ENCODE results near the gene PEPD.

Gene PEPD

DNA sequence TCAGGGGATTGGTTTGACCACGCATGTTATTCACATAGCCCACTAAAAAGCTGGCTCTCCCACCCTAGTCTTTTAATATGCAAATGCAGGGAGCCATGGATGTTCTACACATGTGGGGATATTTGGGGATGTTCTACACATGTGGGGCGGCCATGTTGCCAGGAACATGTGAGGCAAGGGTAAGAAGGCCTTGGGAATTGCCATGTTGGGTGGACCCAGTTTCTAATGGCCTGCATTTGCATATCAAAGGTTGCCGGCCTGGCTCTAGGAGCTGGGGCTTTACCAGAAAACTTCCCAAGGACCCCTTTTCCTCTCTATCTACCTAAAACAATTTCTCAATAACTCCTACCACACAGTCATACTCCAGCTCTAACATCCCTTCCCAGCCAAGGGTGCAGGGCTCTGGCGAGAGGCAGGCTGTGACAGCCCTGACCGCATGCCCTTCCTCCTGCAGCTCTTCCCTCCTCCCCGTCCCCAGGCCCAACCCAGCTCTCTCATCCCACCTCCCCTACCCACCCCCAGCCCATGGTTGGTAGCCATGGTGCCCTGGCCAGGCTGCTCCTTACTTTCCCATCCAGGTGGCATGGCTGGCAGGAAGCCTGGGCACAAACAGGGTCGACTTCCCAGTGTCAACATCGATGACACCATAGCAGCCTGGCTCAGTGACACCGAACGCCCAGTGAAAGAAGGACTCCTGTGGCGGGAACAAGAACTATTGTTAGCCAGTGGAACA is 11.0 kb downstream of the PEPD start:
- DNase-seq: no peak

DNA sequence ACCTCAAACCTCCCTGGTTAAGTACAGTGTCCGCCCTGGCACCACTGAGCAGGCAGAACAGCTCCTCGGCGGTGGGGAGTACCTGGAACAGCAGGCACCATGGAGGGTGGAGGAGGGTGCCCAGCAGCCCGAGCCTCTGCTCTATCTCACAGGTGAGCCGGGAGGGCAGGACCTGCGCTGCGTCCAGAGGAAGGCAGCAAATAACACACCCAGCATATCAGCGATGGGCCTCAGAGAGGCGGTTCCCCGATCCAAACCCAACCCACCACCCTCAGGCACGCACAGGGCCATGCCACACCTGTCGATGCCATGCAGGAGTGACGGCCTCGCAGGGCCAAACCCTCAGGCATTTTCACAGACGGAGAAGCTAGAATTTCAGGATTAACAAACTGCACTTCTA is 11.8 kb downstream of the PEPD start:
- DNase-seq: no peak

DNA sequence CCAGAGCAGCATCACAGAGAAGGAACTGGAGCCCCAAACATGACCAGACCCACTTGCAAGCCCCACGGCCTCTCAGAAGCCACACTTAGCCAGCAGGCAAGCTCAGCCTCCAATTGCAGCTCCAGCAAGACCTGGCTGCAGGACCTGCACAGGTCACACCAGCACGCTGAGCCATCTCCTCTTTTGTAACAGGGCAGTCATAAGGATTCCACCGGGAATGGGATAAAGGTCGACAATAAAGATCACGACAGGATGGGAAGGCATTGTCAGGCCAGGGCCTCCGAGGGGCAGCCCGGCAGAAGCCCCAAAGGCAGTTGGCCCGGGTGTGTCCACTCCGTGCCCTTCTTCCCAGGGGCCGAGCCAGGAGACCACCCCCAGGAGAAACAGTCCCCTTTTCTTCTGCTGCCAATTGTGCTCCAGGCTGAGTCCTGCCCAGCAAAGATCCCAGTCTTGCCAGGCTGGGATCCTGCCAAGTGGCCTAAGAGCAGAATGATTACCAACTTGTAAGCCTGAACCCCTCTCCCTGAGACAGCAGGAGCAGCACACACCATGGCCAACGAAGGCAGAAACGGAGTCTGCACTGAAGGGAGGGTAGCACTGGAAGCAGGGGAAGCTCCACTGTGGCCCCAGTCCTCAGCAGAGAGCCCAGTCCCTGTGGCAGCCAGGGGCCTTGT is 12.5 kb downstream of the PEPD start:
- DNase-seq: no peak

DNA sequence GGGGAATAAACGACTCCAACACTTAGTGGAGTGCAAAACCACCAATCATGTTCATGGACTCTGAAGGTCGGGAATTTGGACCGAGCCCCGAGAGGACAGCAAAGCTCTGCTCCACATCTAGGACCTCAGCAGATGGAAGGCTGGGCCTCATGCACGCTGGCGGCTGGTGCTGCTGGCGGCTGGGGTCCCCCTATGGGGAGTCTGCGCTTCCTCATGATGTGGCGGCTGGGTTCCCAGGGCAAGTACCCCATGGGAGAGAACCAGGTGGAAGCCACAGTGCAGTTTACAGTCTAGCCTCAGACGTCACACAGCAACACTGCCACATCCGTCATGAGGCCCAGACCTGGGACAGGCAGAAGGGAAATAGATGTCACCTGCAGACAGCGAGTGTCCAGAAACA is 13.2 kb downstream of the PEPD start:
- DNase-seq: no peak

- no peak for DNase-seq
These were observed 13.6 kb downstream of the PEPD start for GRCh38 chr19:33508009-33508408.

- DNase-seq: no peak
These were observed 14.3 kb downstream of the PEPD start for GRCh38 chr19:33507021-33507956.

DNA sequence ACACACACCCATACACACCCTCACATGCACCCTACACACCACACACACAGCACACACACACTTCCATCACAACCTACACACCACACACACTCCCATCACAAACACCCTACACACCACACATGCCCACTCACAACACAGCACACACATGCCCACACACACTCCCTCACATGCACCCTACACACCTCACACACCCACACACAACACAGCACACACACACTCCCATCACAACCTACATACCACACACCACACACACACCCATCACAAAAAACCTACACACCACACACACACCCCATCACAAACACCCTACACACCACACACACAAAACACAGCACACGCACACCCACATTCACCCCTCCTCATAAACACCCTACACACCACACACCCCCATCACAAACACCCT is 15.1 kb downstream of the PEPD start:
- DNase-seq: no peak

DNA sequence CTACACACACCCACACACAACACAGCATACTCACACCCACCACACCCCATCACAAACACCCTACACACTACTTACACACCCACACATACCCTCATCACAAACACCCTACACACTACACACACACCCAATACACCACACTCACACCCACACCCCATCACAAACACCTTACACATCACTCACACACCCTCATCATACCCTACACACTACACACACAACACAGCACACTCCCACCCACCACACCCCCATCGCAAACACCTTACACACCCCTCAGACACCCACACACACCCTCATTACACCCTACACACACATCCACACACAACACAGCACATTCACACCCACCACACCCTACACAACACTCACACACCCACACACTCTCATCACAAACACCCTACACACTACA is 15.8 kb downstream of the PEPD start:
- DNase-seq: no peak

DNA sequence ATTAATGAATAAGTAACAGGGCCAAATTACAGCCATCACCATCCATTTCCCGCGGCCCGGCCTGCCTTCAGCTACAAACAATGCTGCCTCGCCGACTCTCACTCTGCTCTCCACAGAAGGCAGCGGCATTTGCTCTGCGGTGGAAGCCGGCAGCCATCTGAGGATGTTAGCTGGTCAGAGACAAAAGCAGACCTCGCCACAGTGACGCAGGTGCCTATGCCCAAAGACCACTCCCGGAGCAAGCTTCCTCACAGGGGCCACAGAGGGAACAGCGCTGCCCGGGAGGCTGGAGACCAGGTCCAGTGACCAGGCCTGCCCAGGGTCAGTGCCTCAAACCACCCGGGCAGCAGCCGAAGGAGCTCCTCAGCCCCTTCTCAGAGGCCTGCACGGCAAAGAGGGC is 16.4 kb downstream of the PEPD start:
- DNase-seq: peak; percentile 49

DNA sequence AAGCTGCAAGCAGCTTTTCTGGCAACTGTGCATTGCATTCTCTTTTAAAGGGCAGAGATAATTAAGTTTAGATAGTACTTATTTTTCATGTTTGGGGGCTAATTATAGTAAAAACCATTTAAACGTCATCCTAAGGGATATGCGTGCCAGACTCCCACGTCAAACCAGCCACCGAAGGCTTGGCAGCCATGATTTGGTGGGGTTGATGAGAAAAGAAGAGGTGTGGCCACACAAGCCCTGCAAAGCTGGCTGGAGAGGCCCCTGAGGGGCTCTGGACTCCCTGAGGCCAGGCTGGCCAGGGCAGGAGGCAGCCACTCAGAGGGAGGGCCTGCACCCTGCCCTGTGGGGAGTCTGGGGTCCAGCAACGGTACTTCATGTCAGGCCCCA is 17.5 kb downstream of the PEPD start:
- no peak for DNase-seq

GRCh38 chr19:33503433-33504057 is 18.0 kb downstream of the PEPD start:
- DNase-seq: peak; percentile 72

DNA sequence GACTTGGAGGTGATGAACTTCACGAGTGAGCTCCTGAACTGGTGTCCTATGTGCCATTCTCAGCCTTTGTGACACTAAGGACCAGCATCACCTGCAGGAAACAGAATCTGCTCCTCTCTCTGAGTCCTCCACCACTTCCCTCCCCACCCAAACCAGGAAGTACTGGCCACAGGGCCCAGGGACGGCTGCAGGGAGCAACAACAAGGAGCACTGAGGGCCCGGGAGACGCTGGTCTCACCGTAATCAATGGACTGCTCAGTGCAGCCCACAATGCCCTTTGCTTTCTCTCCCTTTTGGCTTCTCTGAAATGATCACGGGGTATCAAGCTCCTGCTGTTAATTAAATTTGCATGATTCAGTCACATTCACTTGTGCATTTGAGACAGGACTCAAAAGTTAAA is 18.6 kb downstream of the PEPD start:
- no peak for DNase-seq

DNA sequence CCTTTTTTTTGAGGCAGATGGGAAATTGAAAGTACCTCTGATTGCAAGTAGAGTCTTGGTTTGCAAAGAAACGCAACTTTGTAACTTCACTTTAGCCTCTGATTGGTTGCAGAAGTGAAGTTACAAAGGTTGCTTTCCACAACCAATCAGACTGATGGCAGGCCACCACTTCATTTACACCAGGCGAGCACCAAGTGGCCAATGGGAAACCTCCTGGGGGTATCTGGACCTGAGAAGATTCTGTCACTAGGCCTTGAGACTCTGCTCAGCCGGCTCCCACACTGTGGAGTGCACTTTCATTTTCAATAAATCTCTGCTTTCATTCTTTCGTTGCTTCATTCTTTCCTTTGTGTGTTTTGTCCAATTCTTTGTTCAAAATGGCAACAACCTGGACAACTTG is 19.1 kb downstream of the PEPD start:
- no peak for DNase-seq

GRCh38 chr19:33501693-33502356 is 19.8 kb downstream of the PEPD start:
- DNase-seq: no peak

GRCh38 chr19:33500991-33501390 is 20.6 kb downstream of the PEPD start:
- DNase-seq: no peak

GRCh38 chr19:33500586-33500985 is 21.0 kb downstream of the PEPD start:
- no peak for DNase-seq

GRCh38 chr19:33499671-33500506 is 21.7 kb downstream of the PEPD start:
- DNase-seq: no peak

DNA sequence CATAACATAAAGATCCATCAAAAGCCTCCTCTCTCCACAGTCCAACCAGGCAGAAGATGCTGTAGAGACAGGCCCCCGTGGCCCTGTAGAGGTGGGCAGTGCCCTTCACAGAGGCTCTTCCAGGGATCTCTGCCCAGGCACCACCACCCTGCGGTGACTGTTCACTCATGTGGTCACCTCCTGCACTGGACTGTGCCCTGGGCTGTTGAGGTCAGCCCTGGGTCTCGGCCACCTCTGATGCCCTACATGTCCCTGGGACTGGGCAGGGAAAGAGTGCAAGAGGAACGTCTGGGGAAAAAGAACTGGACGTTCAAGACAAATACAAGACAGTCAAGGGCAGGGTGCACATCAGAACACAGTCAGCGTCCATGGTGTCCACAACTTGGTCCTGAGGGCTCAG is 22.3 kb downstream of the PEPD start:
- no peak for DNase-seq

DNA sequence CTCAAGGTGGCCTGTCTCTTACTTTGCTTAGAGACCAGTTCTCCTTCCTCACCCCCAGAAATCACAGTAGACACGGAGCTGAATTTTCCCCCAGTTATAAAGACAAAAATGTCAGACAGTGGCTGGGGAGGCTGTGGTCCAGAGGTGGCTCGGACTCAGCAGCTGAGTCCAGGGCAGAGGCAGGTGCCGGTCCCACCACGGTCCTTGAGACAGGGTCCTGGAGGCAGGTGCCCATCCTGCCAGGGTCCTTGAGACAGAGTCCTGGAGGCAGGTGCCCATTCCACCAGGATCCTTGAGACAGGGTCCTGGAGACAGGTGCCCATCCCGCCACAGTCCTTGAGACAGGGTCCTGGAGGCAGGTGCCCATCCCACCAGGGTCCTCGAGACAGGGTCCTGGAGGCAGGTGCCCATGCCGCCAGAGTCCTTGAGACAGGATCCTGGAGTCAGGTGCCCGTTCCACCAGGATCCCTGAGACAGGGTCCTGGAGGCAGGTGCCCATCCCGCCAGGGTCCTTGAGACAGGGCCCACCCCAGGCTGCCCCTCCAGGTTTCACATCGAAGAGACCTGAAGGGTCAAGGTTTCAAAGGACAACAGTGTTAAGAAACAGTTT is 23.1 kb downstream of the PEPD start:
- no peak for DNase-seq

DNA sequence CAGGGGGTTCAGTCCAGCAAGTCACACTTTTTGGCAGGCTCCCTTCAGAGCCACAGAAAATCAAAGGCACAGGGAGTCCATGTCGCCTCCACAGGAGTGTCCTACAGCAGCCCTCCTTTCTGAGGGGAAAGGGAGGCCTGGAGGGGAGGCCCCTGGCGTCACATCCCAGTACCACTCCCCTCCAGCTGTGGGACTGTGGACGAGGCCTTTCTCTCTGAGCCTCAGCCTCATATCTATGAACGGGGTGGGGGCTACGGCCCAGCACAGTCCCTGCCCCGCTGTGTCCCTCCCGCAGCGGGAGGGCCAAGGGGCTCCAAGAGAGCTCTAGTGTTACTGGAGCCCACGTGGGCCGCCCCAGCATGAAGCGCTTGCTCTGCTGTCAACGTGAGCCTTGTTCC is 23.8 kb downstream of the PEPD start:
- no peak for DNase-seq

- peak; percentile 36 for DNase-seq
These were observed 24.3 kb downstream of the PEPD start for GRCh38 chr19:33497131-33497777.

All from retina (tissue), 1 donor.